DMS153 (cell line): ENCODE measurements around the gene FAM216A.
A peak's percentile ranks its signal among the peaks of the same experiment; 100 is the strongest.
"Not testable (repeated sequence)": the region's sequence is repeated elsewhere in the genome, so short reads cannot be mapped to it uniquely, and the experiment has no call there.

Experiments
- DNase-seq: peaks from one replicate; lab custom pipeline; 2025; lab: John Stamatoyannopoulos, UW

FAM216A gene, protein sequence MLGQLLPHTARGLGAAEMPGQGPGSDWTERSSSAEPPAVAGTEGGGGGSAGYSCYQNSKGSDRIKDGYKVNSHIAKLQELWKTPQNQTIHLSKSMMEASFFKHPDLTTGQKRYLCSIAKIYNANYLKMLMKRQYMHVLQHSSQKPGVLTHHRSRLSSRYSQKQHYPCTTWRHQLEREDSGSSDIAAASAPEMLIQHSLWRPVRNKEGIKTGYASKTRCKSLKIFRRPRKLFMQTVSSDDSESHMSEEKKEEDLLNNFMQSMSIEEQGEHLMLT

DNA sequence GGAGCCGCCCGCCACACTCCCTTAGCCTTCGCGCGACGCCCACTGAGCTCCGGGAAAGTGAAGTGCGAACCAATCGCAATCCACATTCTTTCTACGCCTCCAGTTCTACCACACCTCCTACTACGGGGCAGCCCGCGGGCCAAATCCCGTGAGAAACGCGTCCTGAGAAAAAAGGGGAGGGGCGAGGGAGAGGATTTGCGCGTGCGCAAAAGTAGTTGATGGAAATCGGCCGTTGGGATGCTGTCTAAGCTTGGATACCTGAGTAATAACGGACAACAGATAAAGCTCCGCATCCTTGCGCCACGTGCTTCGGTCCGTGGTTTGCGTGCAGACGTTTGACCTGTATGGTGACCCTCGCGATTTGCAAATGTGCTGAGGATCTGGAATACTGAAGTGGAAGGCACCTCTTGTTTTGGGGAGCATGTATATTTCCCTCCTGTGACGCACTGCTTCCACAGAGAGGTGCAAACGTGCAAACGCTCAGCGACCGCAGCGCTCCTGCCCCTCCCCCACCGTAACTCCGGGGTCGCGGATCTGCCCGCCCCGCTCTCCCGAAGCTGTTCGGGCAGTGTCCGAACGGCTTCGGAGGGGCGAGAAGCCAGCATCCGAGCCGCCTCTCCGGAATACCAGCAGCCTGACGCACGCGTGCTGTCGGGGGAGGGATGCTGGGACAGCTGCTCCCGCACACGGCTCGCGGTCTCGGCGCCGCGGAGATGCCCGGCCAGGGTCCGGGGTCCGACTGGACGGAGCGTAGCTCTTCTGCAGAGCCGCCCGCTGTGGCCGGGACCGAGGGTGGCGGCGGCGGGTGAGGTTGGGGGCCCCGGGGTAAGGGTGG lies at the start of gene FAM216A, which contains the start of gene GPN3:
FAM216A (plus strand) TSS at position 632 of the 835 bp plus-strand sequence; CDS start at position 663, 31 bp downstream.
GPN3 (minus strand) TSS at position 44 of the 835 bp plus-strand sequence. CDS start 54 bp downstream, outside the sequence.
- DNase-seq = peak; percentile 96

- DNase-seq = not testable (repeated sequence)
These were observed 48.0 kb upstream of the FAM216A start for GRCh38 chr12:110420644-110421043.

DNA sequence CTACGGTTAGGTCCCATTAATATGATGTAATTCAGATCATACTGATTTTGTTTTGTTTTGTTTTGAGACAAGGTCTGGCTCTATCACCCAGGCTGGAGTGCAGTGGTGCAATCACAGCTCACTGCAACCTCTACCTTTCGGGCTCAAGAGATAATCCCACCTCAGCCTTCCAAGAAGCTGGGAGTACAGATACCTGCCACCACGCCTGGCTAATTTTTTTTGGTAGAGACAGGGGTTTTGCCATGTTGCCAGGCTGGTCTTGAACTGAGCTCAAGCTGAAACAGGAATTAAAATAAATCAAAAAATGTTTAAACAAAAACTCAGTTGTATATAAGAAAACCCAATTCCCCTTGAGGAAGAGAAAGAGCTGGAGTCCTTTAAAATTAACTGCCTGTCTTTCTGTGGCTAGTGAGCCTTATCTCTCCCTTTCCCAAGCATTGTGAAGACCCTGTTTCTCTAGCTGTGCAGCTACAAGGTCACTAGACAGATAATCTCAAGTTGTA lies 47.4 kb upstream of the FAM216A start:
- DNase-seq = no peak

DNA sequence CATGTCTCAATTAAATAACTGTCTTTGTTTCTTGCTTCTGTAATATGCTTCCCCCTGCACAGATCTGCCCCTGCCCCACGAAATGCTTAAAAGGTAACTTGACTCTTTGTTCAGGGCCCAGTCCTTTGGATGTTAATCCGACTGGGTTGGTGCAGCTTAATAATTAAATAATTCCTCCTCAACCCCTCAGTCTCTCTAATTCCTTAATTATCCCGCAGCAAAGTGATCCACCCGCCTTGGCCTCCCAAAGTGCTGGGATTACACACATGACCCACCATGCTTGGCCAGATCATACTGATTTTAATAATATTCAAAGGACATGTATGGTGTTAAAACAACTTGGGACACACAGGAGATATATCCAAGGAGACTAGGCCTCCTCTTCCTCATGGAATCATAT lies 46.9 kb upstream of the FAM216A start:
- no peak for DNase-seq

- DNase-seq = no peak
These were observed 44.4 kb upstream of the FAM216A start for GRCh38 chr12:110424237-110424636.

- no peak for DNase-seq
These were observed 42.2 kb upstream of the FAM216A start for GRCh38 chr12:110426406-110426805.

GRCh38 chr12:110429676-110430075 lies 39.0 kb upstream of the FAM216A start:
- DNase-seq = not testable (repeated sequence)

- no peak for DNase-seq
These were observed 36.6 kb upstream of the FAM216A start for GRCh38 chr12:110431957-110432587.

DNA sequence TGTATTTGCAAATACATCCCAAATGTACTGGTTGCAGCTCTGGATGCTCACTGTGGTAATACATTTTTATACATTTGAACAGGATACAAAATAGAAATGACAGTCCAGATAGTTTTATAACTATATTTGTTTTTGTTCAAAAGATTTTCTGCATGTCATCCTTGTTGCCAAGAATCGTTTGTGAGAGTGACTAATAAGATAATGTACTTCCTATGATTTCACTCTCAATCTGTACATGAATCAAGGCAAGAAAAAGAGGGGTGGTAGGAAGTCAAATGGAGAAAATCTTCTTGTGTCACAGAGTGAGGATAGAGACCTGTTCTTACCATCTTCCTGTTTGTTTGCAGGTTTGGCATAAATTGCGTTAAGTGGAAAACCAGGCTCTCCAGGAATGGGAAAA lies 32.4 kb upstream of the FAM216A start:
- no peak for DNase-seq

GRCh38 chr12:110444455-110444854 lies 24.2 kb upstream of the FAM216A start:
- DNase-seq = no peak

- DNase-seq = peak; percentile 94
These were observed 18.7 kb upstream of the FAM216A start, which contains the start of gene ARPC3 for GRCh38 chr12:110449799-110450497. Gene ARPC3, minus strand, starts transcription at chr12:110450337. Its CDS starts 77 bp downstream, at chr12:110450260.

GRCh38 chr12:110451263-110451662 lies 17.4 kb upstream of the FAM216A start:
- DNase-seq = no peak

GRCh38 chr12:110453569-110454296 lies 14.9 kb upstream of the FAM216A start:
- DNase-seq = no peak

DNA sequence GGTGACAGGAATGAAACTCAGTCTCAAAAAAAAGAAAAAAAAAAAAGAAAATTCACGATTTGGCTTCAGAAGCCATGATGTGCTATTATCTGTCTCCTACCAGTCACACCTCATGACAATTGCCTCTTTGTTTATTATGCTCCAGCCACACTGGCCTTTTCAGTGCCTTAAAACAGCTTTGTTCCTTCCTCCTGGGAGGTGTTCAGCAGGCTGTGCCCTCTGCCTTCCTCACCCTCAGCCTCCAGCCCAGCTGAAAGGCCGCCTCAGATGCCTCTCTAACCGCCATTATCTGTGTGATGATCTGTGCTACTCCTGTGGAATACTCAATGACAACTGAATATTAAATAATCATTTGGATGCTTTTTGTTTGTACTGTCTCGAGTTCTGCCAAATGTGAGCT lies 9.9 kb upstream of the FAM216A start:
- DNase-seq = no peak

- DNase-seq = not testable (repeated sequence)
These were observed 7.5 kb upstream of the FAM216A start for GRCh38 chr12:110461189-110461588.

DNA sequence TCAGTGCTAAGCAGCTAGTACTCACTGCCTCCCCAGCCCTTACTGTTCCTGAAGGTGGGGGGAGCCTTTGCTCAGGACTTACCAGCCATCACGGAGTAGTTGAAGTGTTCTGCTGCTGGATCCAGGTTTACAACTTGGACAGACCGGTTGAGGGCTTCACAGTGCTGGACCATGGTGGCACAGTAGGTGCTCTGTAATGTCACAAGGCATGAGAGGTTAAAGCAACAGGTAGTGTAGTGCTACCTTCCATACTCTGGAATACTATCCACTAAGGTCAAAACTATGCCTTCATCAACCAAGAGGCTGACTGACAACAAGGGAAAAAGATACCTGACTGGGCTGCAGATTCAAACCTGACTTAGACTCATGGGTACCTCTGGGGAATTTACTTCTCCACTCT lies 3.6 kb upstream of the FAM216A start:
- DNase-seq = no peak

GRCh38 chr12:110465765-110466164 lies 2.9 kb upstream of the FAM216A start:
- not testable (repeated sequence) for DNase-seq

GRCh38 chr12:110466791-110467190 lies 1.9 kb upstream of the FAM216A start:
- no peak for DNase-seq

DNA sequence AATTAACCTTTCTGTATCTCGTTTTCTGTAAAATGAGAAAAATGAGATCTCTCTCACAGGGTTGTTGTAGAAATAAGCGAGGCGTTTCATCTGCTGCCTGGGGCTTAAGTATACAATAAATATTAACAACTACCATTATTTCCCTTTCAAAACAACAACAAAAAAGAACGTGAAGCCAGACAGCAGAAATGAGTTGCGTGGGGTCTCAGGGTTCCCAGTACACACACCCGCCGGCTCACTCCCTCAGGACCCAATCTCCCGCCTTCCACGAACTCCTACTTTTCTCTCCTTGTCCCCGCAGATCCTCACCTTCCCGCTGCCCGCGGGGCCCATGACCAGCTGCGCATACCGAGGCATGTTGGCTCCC lies 815 bp upstream of the FAM216A start:
- no peak for DNase-seq

DNA sequence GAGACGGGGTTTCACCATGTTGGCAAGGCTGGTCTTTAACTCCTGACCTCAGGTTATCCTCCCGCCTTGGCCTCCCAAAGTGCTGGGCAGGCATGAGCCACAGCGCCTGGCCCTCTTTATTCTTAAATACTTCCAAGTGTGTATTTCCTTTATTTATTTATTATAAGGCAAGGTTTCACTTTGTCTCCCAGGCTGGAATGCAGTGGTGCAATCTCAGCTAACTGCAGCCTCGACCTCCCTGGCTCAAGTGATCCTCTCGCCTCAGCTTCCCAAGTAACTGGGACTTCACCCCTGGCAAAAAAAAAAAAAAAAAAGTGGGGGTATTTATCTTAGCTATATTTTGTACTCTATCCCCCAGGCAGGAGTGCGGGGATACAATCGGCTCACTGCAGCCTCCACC lies 6.8 kb downstream of the FAM216A start:
- no peak for DNase-seq
